Urinary bladder (tissue), 4 donors: ENCODE measurements around the gene SPEG. TPM values are rescaled to one million over a fixed set of nuclear protein-coding genes. Genes with fewer than 3 reads are reported as not detected.

Experiments
- DNase-seq: peaks from one replicate; pipeline ENCODE4 v3.0.0-alpha.2; 2015; ENCODE audit errors: extremely low spot score
- H3K27ac ChIP-seq: one replicate; pipeline ENCODE4 v1.5.1; 2013; ENCODE audit warnings: low read depth, mild to moderate bottlenecking, moderate library complexity
- H3K36me3 ChIP-seq: one replicate; pipeline ENCODE4 v1.6.1; 2013; ENCODE audit warnings: mild to moderate bottlenecking, moderate library complexity; ENCODE audit not compliant: insufficient read depth
- H3K4me1 ChIP-seq: one replicate; pipeline ENCODE4 v1.6.1; 2013; ENCODE audit warnings: mild to moderate bottlenecking, moderate library complexity; ENCODE audit not compliant: insufficient read depth
- H3K4me3 ChIP-seq: one replicate; pipeline ENCODE4 v1.5.1; 2013; ENCODE audit warnings: low read depth, low read length
- WGBS: extraction: QIAGEN DNeasy Blood & Tissue Kit; methylation state at CpG from one replicate; pipeline ENCODE4 v1.1.7; 2013; 5-methylcytosine and 5-hydroxymethylcytosine counted together
- polyA plus RNA-seq: library from polyadenylated mRNA; stranded (reverse); fragments of 200-250 nt; gene quantifications from one replicate; pipeline ENCODE4 v1.2.3, GENCODE V29; 2013
- total RNA-seq: library from RNA; depleted of rRNA; stranded (reverse); fragments of >200 nt; gene quantifications from one replicate; pipeline ENCODE4 v1.2.3, GENCODE V29; 2014
- donor health status: healthy with polysubstance abuse.
- donor health status: healthy.

Gene SPEG
- total and polyA plus RNA-seq, 2 donors: 31.2 to 226 TPM

DNA sequence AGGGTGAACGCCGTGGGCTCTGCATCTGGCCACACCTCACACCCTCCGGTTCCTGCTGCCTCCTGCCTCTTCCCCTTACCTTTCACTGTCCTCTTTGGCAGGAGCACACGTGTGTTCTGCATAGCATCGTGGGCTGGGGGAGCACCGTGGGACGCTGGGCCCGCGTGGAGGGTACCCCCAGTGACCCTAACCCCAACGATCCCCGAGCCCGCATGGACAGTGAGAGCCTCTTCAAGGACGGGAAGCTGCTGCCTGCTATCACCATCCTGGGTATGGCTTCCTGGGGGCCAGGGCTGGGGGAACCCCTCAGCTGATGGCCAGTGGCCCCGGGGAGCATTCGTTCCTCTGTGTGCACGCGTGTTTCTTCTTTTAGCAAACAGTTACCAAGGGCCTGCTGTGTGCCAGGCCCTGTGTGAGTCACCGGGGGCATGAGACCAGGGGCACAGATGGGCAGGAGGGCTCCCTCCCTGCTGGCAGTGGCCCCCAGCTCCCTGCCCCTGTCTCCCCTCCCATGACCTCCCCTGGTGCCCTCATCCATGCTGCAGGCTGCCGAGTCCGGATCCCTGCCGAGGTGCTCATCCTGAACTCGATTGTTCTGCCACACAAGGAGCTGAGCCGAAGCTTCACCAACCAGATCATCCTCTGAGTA is 71.6 kb downstream of the SPEG start:
- H3K4me3 ChIP-seq: no peak overlapping the region
- 86% methylated on average over 23 of the region's 23 CpGs for WGBS
- H3K36me3 ChIP-seq: no peaks in the 10 kb centered on the region
- no peaks in the 10 kb centered on the region for H3K4me1 ChIP-seq
- no peak overlapping the region for H3K27ac ChIP-seq
- no peak for DNase-seq

- H3K4me1 ChIP-seq: no peaks in the 10 kb centered on the region
- H3K27ac ChIP-seq: no peak overlapping the region
- DNase-seq: no peak
- no peak overlapping the region for H3K4me3 ChIP-seq
- 75% methylated on average over 17 of the region's 17 CpGs for WGBS
- no peaks in the 10 kb centered on the region for H3K36me3 ChIP-seq
These were observed 72.3 kb downstream of the SPEG start for GRCh38 chr2:219506802-219507526.

GRCh38 chr2:219507581-219508443 is 73.2 kb downstream of the SPEG start:
- 49% methylated on average over 8 of the region's 8 CpGs for WGBS
- no peak overlapping the region for H3K4me3 ChIP-seq
- H3K4me1 ChIP-seq: no peaks in the 10 kb centered on the region
- no peak overlapping the region for H3K27ac ChIP-seq
- DNase-seq: no peak
- H3K36me3 ChIP-seq: no peaks in the 10 kb centered on the region

DNA sequence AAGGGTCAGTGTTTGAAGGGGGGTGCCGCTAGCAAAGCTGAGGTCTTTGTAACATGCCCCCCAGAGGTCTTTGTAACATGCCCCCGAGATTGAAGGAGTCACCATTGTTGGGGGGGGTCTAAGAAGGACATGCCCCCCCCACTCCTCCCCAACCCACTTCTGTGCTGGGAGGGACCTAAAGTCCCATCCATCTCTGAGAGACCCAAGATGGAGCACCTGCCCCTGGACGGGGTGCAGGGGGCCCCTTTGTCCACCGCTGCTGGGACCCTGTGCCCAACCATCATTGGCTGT is 73.7 kb downstream of the SPEG start:
- Histone ChIP-seq H3K27ac (no peak overlapping the region), H3K4me1 (no peaks in the 10 kb centered on the region), H3K4me3 (no peak overlapping the region), H3K36me3 (no peaks in the 10 kb centered on the region)
- 55% methylated on average over 4 of the region's 4 CpGs for WGBS
- no peak for DNase-seq

DNA sequence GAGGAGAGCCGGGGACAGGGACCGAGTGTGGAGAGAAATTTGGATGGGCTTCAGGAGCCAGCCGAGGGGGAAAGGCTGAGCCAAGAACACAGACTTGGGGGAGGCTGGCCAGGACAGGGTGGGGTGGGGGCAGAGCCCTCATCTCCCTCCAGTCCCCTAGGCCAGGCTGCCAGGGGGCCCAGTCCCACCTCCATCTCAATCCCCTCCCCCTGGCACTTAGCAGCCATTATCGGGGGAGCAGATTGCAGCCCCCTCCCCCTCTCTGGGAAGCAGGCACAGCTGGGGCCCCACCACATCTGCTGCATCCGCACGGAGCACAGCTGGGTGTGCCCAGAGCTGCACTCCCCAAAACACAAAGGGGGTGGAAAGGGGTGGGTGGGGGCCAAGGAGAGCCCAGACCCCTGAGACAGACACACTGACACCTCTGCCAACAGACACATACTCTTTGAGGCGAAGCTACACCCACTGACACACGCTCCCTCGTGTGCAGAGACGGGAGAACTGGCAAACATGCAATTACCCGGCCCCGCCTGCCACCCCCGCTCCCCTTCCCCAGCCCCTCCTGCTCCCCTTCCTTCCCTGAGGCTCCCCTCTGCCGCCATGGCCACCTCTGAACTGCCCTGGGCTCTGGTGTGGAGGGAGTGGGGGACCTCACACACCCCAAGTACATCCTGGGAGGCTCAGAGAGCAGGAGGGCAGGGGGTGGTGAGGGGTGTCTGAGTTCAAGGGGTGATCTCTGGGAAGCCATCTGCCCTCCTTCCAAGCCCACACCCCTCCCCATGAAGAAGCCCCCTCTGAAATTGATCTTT is 74.5 kb downstream of the SPEG start:
- WGBS: 6% methylated on average over 14 of the region's 14 CpGs
- H3K27ac ChIP-seq: no peak overlapping the region
- H3K4me3 ChIP-seq: no peak overlapping the region
- no peaks in the 10 kb centered on the region for H3K36me3 ChIP-seq
- DNase-seq: no peak
- no peaks in the 10 kb centered on the region for H3K4me1 ChIP-seq

DNA sequence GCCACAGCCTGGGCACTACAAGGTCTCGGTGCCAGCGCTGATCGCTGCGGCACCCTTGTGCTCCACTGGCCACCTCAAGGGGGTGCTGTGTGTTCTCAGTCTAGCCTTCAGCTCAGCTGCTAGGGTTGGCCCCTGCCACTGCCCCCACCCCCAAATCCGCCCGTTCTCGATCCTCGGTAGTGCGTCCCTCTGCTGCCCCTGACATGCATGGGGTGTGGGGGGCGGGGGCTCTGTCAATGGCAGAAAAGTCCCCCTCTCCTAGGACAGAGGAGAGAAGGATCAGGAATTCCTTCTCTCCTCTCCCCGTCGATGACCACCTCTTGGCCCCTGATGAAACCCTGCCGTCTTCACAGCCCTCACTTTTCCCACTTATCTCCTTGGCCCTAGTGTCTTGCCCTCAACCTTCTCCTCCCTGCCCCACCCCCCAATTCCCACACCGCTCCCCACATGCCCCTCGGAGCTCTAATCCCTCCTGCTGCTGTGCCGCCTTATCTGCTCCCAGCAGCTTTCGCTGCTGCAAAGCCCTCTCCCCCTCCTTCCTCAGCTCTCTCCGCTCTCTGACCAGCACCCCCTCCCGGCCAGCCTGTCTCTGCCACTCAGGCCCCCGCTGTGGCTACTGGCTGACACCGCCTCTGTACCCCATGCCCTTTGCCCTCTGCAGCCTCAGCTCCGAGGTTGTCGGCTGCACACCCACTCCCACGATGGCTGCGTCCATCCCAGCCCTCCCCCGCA is 75.3 kb downstream of the SPEG start:
- no peak overlapping the region for H3K27ac ChIP-seq

DNA sequence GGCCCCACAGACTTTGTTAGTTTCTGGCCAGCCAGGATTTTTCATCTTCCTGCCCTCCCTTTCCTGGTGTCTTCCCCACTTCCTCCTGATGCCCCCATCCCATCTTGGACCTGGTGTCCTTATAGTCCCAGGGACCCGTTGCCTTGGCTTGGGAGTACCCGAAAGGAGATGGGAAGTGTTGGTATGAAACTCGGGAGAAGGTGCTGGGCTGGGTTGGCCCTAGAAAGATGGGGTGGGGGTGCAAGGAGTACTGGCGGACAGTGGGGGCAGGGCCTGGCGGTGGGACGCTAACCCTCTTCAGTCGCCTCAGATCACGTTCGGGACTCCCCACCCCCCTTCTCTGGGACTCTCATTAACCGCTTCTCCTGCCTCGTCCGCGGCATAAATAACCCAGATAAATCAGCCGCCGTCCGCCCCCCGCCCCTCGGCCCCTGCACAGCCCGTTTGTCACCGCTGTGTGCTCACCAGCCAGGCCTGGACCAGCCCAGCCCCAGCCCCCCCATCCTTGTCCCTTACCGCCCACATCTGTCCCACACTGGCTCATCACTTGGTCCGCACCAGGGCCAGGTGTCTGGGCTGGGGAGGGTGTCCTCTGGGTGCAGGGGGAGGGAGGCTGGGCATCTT is 76.0 kb downstream of the SPEG start:
- WGBS: 40% methylated on average over 22 of the region's 22 CpGs

More for the DNA sequence above, 75.3 kb downstream of the SPEG start:
- Histone ChIP-seq H3K4me1 (no peaks in the 10 kb centered on the region), H3K36me3 (no peaks in the 10 kb centered on the region), H3K4me3 (no peak overlapping the region)
- WGBS: 2% methylated on average over 26 of the region's 26 CpGs
- no peak for DNase-seq

GRCh38 chr2:219511547-219512325 is 77.1 kb downstream of the SPEG start:
- Histone ChIP-seq H3K4me3 (no peak overlapping the region), H3K27ac (no peak overlapping the region), H3K36me3 (no peaks in the 10 kb centered on the region), H3K4me1 (no peaks in the 10 kb centered on the region)
- DNase-seq: no peak
- 35% methylated on average over 15 of the region's 15 CpGs for WGBS

More for the DNA sequence above, 76.0 kb downstream of the SPEG start:
- Histone ChIP-seq H3K36me3 (no peaks in the 10 kb centered on the region), H3K4me3 (no peak overlapping the region), H3K4me1 (no peaks in the 10 kb centered on the region), H3K27ac (no peak overlapping the region)
- DNase-seq: no peak

DNA sequence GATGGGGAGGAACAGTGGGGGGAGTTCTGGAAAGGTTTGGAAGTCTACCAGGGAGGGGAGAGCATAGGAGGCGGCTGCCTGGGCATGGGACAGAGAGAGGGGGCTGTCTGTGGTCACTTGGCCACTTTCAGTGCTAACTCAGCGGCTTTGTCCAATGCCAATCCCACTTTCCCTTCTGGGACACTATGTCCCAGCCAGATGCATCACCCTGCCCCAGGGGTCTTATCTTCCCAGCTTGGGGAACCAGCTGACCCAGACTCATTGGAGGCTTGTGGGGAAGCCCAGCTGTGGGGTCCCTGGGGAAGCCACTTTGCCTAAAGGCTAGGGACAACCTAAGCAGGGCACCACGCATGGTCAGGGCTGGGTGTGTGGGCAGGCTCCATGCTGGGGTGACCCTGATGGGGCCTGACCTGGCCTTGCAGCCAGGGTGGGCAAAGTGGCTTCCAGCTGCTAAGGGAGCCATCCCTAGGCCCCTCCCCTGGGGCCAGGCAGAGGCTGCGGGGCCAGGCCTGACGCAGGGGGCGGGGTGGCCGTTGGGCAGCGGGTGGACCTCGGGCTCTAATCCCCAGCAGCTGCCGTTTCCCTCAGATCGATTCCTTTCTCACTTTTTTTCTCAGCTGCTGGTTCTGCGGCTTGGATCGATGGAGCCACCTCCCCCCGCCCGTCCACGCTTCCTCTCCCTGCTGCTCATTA is 78.0 kb downstream of the SPEG start:
- no peaks in the 10 kb centered on the region for H3K4me1 ChIP-seq
- H3K27ac ChIP-seq: no peak overlapping the region
- whole genome bisulfite sequencing: 46% methylated on average over 16 of the region's 16 CpGs
- DNase-seq: no peak
- no peaks in the 10 kb centered on the region for H3K36me3 ChIP-seq
- no peak overlapping the region for H3K4me3 ChIP-seq

GRCh38 chr2:219513787-219514186 is 79.1 kb downstream of the SPEG start:
- DNase-seq: no peak

GRCh38 chr2:219514196-219514761 is 79.6 kb downstream of the SPEG start, which contains the start of gene ASIC4:
ASIC4 (plus strand) TSS chr2:219514482; CDS start chr2:219514725, 243 bp downstream.
- Histone ChIP-seq H3K36me3 (no peaks in the 10 kb centered on the region), H3K4me1 (no peaks in the 10 kb centered on the region), H3K27ac (no peak within 1 kb of the TSS), H3K4me3 (no peak within 1 kb of the TSS)
- WGBS: 10% methylated on average over 31 of the region's 31 CpGs
- no peak for DNase-seq

More at GRCh38 chr2:219513787-219514186, 79.1 kb downstream of the SPEG start:
- no peak overlapping the region for H3K27ac ChIP-seq
- H3K4me3 ChIP-seq: no peak overlapping the region
- no peaks in the 10 kb centered on the region for H3K36me3 ChIP-seq
- WGBS: 30% methylated on average over 4 of the region's 4 CpGs
- H3K4me1 ChIP-seq: no peaks in the 10 kb centered on the region
